ENCODE data around the gene DCANP1. TPM values are rescaled to one million over a fixed set of nuclear protein-coding genes. Genes with fewer than 3 reads are reported as not detected.

The DCANP1 gene
- total RNA-seq, 2 experiments from 2014 or later = 0.08 TPM; not detected in 1

DNA sequence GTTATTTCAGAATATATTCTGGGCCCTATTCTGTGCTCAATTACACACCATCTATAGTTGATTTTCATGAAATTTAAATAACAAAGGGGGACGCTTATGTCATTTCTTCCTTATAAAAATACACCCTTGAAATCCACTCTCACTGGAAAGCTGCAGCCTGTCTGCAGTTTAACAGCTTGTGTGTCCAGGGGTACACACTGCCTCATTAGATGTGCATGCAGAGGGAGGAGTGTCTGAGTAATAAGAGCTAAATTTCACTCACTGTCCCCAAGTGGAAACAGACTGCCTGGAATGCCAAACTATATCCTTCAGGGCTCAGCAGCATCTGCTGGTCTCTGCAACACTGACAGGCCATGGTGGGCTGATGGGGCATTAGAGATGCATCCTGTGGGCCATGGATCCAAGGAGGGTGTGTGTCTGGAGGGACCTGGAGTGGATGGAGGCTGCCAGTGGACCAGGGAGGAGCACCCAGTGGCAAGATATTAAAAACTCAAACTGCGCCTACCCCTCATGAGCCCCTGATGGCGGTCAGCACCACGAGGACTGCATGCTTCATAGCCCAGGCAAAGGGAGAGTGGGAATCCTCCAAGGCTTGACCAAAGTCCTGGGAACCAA lies 20.8 kb upstream of the DCANP1 start:
- peaks cover 5% of the 10 kb centered on the region for H3K4me1 Mint-ChIP-seq (ENCODE audit: low read depth)
- H3K9me3 Mint-ChIP-seq = no peaks in the 10 kb centered on the region
- no peaks in the 10 kb centered on the region for H3K36me3 Mint-ChIP-seq (ENCODE audit: low read depth)
- intact Hi-C loops (cut with DNase I, micrococcal nuclease) = loop anchor here (5.0 to 10.0 kb wide), 4 partner anchors 84 to 747 kb away; no protein-coding TSS in a partner anchor
- Histone ChIP-seq H3K27ac (ENCODE audit: low read depth in 1 of 2, low read length in 2 of 2) (no peak overlapping the region), H3K4me1 (ENCODE audit: insufficient read depth, low read length) (peaks cover 9% of the 10 kb centered on the region), H3K36me3 (ENCODE audit: insufficient read depth, low read length) (no peaks in the 10 kb centered on the region), H3K27me3 (ENCODE audit: control insufficient read depth in 1 of 2, insufficient read depth in 2 of 2, low read length in 2 of 2) (peaks cover 23 to 26% of the 10 kb centered on the region in 2 experiments), H3K9me3 (ENCODE audit: control insufficient read depth in 1 of 2, insufficient read depth in 1 of 2, low read length in 2 of 2) (no peaks in the 10 kb centered on the region), H3K4me3 (ENCODE audit: low read length) (no peak overlapping the region)
- TF ChIP-seq, protein P1, sequence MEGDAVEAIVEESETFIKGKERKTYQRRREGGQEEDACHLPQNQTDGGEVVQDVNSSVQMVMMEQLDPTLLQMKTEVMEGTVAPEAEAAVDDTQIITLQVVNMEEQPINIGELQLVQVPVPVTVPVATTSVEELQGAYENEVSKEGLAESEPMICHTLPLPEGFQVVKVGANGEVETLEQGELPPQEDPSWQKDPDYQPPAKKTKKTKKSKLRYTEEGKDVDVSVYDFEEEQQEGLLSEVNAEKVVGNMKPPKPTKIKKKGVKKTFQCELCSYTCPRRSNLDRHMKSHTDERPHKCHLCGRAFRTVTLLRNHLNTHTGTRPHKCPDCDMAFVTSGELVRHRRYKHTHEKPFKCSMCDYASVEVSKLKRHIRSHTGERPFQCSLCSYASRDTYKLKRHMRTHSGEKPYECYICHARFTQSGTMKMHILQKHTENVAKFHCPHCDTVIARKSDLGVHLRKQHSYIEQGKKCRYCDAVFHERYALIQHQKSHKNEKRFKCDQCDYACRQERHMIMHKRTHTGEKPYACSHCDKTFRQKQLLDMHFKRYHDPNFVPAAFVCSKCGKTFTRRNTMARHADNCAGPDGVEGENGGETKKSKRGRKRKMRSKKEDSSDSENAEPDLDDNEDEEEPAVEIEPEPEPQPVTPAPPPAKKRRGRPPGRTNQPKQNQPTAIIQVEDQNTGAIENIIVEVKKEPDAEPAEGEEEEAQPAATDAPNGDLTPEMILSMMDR (IDR thresholded peaks at IDR 0.05) = no peak
- no peak overlapping the region for H3K4me3 Mint-ChIP-seq
- POLR2A ChIA-PET = no interaction called here
- DNase-seq (no peak), ATAC-seq (ENCODE audit: poor library complexity) (no peak)
- CTCF ChIA-PET = no interaction called here
- H3K27ac Mint-ChIP-seq = no peak overlapping the region
- peaks cover 68% of the 10 kb centered on the region for H3K27me3 Mint-ChIP-seq

DNA sequence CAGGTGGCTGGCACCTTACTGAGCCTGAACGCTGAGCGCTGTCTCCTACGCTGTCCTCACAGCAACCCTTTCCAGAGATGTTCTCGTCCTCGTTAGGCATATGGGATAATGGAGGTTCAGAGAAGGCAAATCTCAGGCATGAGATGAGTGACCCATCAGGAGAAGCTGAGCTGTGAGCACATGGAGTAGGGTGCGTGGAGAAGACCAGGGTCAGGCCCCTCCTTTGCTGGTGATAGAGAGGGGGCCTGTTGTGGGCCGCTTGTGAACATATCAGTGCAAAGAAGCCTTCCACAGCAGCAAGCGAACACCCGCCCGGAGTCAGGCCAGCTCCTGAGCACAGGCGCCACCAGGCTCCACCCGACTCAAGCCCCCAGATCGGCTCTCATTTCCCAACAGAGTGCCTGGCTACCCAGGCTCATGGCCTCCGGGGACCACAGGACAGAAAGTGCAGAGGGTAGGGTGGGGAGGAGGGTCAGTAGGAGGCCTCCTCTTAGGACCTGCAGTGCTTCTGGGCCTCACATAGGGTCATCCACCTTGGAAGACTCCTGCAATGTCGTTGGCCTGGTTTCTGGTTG lies 20.0 kb upstream of the DCANP1 start:
- intact Hi-C loops (cut with DNase I, micrococcal nuclease) = loop anchor here (5.0 to 10.0 kb wide), 4 partner anchors 85 to 748 kb away; no protein-coding TSS in a partner anchor
- Mint-ChIP-seq H3K4me1 (ENCODE audit: low read depth) (peaks cover 10% of the 10 kb centered on the region), H3K4me3 (no peak overlapping the region), H3K9me3 (no peaks in the 10 kb centered on the region), H3K27me3 (peaks cover 71% of the 10 kb centered on the region), H3K36me3 (ENCODE audit: low read depth) (no peaks in the 10 kb centered on the region), H3K27ac (no peak overlapping the region)
- peaks cover 23 to 26% of the 10 kb centered on the region in 2 experiments for H3K27me3 ChIP-seq (ENCODE audit: control insufficient read depth in 1 of 2, insufficient read depth in 2 of 2, low read length in 2 of 2)
- H3K4me1 ChIP-seq (ENCODE audit: insufficient read depth, low read length) = peaks cover 13% of the 10 kb centered on the region
- CTCF ChIA-PET = interaction anchor here (2.1 kb wide), 1 partner anchor 99 kb away, joined by 9 read pairs; no protein-coding TSS in a partner anchor
- TF ChIP-seq, protein P1 (IDR thresholded peaks at IDR 0.05) = no peak
- ATAC-seq (ENCODE audit: poor library complexity) (no peak), DNase-seq (no peak)
- H3K4me3 ChIP-seq (ENCODE audit: low read length) = no peak overlapping the region
- H3K9me3 ChIP-seq (ENCODE audit: control insufficient read depth in 1 of 2, insufficient read depth in 1 of 2, low read length in 2 of 2) = no peaks in the 10 kb centered on the region
- no peaks in the 10 kb centered on the region for H3K36me3 ChIP-seq (ENCODE audit: insufficient read depth, low read length)
- no peak overlapping the region for H3K27ac ChIP-seq (ENCODE audit: low read depth in 1 of 2, low read length in 2 of 2)
- POLR2A ChIA-PET = interaction anchor here (0.8 kb wide), 1 partner anchor 99 kb away, joined by 3 read pairs; no protein-coding TSS in a partner anchor

DNA sequence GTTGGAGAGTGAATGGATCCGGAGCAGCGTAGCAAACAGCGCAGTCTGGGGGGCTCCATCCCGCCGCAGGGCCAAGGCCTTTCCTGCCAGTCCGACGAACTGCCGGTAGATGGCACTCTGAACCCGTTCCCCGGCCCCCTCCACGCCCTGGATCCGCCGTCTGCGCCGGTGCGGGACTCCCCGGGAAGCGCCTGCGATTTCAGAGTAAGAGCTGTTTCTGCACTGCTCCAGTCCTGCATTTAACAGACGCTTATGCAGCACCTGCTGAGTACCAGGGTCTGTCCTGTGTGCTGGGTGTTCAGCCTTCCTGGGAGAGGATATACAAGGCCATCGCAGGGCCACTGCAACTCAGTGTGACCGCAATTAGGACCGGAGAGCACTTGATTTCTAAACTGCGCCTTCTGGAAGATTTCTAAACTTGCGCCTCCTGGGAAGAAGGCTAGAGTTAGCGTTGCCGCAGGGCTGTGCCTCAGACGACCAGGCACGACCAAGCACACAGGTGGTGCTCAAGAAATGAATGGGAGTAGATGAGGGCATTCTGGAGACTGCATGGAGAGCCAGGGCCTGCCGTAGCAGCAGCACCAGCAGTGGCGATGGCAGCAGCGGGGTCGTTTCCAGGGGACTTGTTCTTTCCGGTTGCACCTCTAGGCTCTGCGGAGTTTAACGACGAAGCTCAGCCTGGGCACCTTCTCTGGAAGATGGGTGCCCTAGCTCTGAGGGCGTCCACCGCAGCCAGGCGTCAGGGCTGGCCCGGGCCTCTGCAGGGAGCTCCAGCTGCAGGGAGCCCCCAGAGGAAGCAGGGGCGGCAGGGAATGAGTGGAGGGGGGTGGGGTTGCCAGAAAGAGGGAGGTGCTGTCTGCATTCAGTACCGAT lies 19.3 kb upstream of the DCANP1 start:
- H3K4me1 Mint-ChIP-seq (ENCODE audit: low read depth) = peaks cover 11% of the 10 kb centered on the region
- Histone ChIP-seq H3K4me1 (ENCODE audit: insufficient read depth, low read length) (peaks cover 14% of the 10 kb centered on the region), H3K36me3 (ENCODE audit: insufficient read depth, low read length) (no peaks in the 10 kb centered on the region), H3K27ac (ENCODE audit: low read depth in 1 of 2, low read length in 2 of 2) (no peak overlapping the region), H3K4me3 (ENCODE audit: low read length) (peak overlapping the region; percentile 14), H3K9me3 (ENCODE audit: control insufficient read depth in 1 of 2, insufficient read depth in 1 of 2, low read length in 2 of 2) (no peaks in the 10 kb centered on the region), H3K27me3 (ENCODE audit: control insufficient read depth in 1 of 2, insufficient read depth in 2 of 2, low read length in 2 of 2) (peaks cover 22 to 26% of the 10 kb centered on the region in 2 experiments)
- ATAC-seq (ENCODE audit: poor library complexity) (peak; percentile 68), DNase-seq (peak; percentile 35 to 77 (median 48))
- H3K4me3 Mint-ChIP-seq = peak overlapping the region; percentile 53
- ChIA-PET CTCF (interaction anchor here (1.9 to 2.1 kb wide), 2 partner anchors 87 to 99 kb away, joined by 4 to 9 read pairs; no protein-coding TSS in a partner anchor), POLR2A (interaction anchor here (0.8 kb wide), 2 partner anchors 86 to 100 kb away, joined by 3 read pairs; no protein-coding TSS in a partner anchor)
- no peak overlapping the region for H3K27ac Mint-ChIP-seq
- TF ChIP-seq, protein P1 (IDR thresholded peaks at IDR 0.05) = peak; percentile 71
- H3K9me3 Mint-ChIP-seq = no peaks in the 10 kb centered on the region
- H3K36me3 Mint-ChIP-seq (ENCODE audit: low read depth) = no peaks in the 10 kb centered on the region
- H3K27me3 Mint-ChIP-seq = peaks cover 67% of the 10 kb centered on the region
- intact Hi-C loops (cut with DNase I, micrococcal nuclease) = loop anchor here (5.0 to 10.0 kb wide), 4 partner anchors 86 to 748 kb away; no protein-coding TSS in a partner anchor
